B cell (primary cell): Measurements from ENCODE around the gene SH3GL1. TPM values are rescaled to one million over a fixed set of nuclear protein-coding genes. Genes with fewer than 3 reads are reported as not detected.

Experiments
- ATAC-seq: fragments of 200-7000 bp; cut with Tn5 transposase; one replicate; pipeline ENCODE4 v1.10.0; 2021; ENCODE audit warnings: low read depth, mild to moderate bottlenecking, moderate number of reproducible peaks, moderate library complexity
- CTCF ChIA-PET: fragments of 350-600 bp; sonication (Branson Sonifier 250); formaldehyde crosslinking; loops from one replicate; lab custom pipeline; 2021; ENCODE audit warnings: antibody characterized with exemption, inconsistent platforms; lab: Charles Lee
- POLR2A ChIA-PET: fragments of 350-600 bp; sonication (Branson Sonifier 250); formaldehyde crosslinking; loops from one replicate; lab custom pipeline; 2021; ENCODE audit warnings: antibody characterized with exemption; lab: Charles Lee
- DNase-seq: peaks from one replicate; pipeline ENCODE4 v3.0.0; 2013
- H2AFZ ChIP-seq: 2 replicates; pipeline ENCODE4 v1.6.1; 2012; ENCODE audit warnings: mild to moderate bottlenecking, low read depth, low read length; ENCODE audit not compliant: insufficient read depth, poor library complexity, severe bottlenecking
- H3K27ac ChIP-seq, 2 donors: 1 replicate in 1 of 2; 2 replicates in 1 of 2; pipeline ENCODE4 v1.5.1; 2012 to 2013; ENCODE audit warnings: low read length in 2 of 2, mild to moderate bottlenecking in 2 of 2, moderate library complexity in 1 of 2
- H3K27me3 ChIP-seq, 4 experiments: fragments of 200-600 bp in 1 of 4; sonication (generic) in 1 of 4; replicated peaks in 1 of 4; 1 replicate in 2 of 4; 2 replicates in 2 of 4; pipeline versions ENCODE4 v1.6.1 to v1.7.0; 2013 to 2016; ENCODE audit warnings: low read length in 3 of 4, mild to moderate bottlenecking in 2 of 4, mixed read lengths in 1 of 4, moderate library complexity in 1 of 4; ENCODE audit not compliant: insufficient read depth in 4 of 4, control insufficient read depth in 3 of 4; ENCODE audit errors: control extremely low read depth in 1 of 4
- H3K36me3 ChIP-seq, 2 experiments: replicated peaks in 1 of 2; 1 replicate in 1 of 2; 2 replicates in 1 of 2; pipeline versions ENCODE4 v1.6.1 to v1.7.1; 2013; ENCODE audit warnings: low read length in 1 of 2; ENCODE audit not compliant: insufficient read depth in 2 of 2, control insufficient read depth in 1 of 2; ENCODE audit errors: control extremely low read depth in 1 of 2, extremely low read depth in 1 of 2
- H3K4me1 ChIP-seq, 2 donors: fragments of 200-600 bp in 1 of 2; sonication (generic) in 1 of 2; 1 replicate in 1 of 2; 2 replicates in 1 of 2; pipeline versions ENCODE4 v1.5.1 to v1.6.1; 2013 to 2017; ENCODE audit warnings: low read length in 2 of 2; ENCODE audit not compliant: control insufficient read depth in 2 of 2, insufficient read depth in 2 of 2
- H3K4me2 ChIP-seq: replicated peaks from 2 replicates; pipeline ENCODE3; 2012; ENCODE audit warnings: mild to moderate bottlenecking, low read depth, low read length; ENCODE audit not compliant: poor library complexity, severe bottlenecking
- H3K4me3 ChIP-seq, 5 experiments: fragments of 200-600 bp in 1 of 5; sonication (generic) in 1 of 5; 1 replicate in 3 of 5; 2 replicates in 2 of 5; pipeline versions ENCODE4 v1.5.1 to v1.7.0; 2011 to 2016; ENCODE audit warnings: low read length in 4 of 5, mild to moderate bottlenecking in 4 of 5, low read depth in 2 of 5, control low read depth in 1 of 5, moderate library complexity in 1 of 5; ENCODE audit not compliant: insufficient read depth in 1 of 5; ENCODE audit errors: control extremely low read depth in 1 of 5, extremely low read depth in 1 of 5
- H3K79me2 ChIP-seq: fragments of 200-600 bp; sonication (generic); one replicate; pipeline ENCODE4 v1.6.0; 2016; ENCODE audit warnings: low read length; ENCODE audit not compliant: control insufficient read depth, insufficient read depth
- H3K9ac ChIP-seq: fragments of 200-600 bp; sonication (generic); 2 replicates; pipeline ENCODE4 v1.6.1; 2017; ENCODE audit warnings: mild to moderate bottlenecking, low read length, moderate library complexity
- H3K9me3 ChIP-seq, 3 donors: one replicate each; pipeline versions ENCODE4 v1.6.1 to v1.7.1; 2013; ENCODE audit warnings: low read length in 2 of 3; ENCODE audit not compliant: control insufficient read depth in 2 of 3, insufficient read depth in 1 of 3; ENCODE audit errors: control extremely low read depth in 1 of 3
- H4K20me1 ChIP-seq: 2 replicates; pipeline ENCODE4 v1.6.0; 2012; ENCODE audit warnings: mild to moderate bottlenecking, low read length; ENCODE audit not compliant: insufficient read depth, control insufficient read depth, poor library complexity, severe bottlenecking
- H3K27ac Mint-ChIP-seq: one replicate; pipeline ENCODE4 v1.8.0; 2021; ENCODE audit warnings: mixed read lengths
- H3K27me3 Mint-ChIP-seq: one replicate; pipeline ENCODE4 v1.8.0; 2021; ENCODE audit warnings: mixed read lengths
- H3K4me1 Mint-ChIP-seq: one replicate; pipeline ENCODE4 v1.8.0; 2021; ENCODE audit warnings: mixed read lengths
- H3K4me3 Mint-ChIP-seq: one replicate; pipeline ENCODE4 v1.8.0; 2021; ENCODE audit warnings: mixed read lengths
- H3K9me3 Mint-ChIP-seq: one replicate; pipeline ENCODE4 v1.8.0; 2022; ENCODE audit warnings: mixed read lengths; ENCODE audit not compliant: insufficient read depth
- CTCF ChIP-seq: fragments of 200-600 bp; IDR thresholded peaks from one replicate; pipeline ENCODE4 v1.8.0; 2022; ENCODE audit warnings: antibody characterized with exemption, mild to moderate bottlenecking
- EZH2 ChIP-seq: IDR thresholded peaks from 2 replicates; pipeline ENCODE4 v1.6.1; 2012; ENCODE audit warnings: borderline replicate concordance, low read depth, mild to moderate bottlenecking, moderate library complexity, low read length; ENCODE audit not compliant: insufficient read depth, poor library complexity, severe bottlenecking
- WGBS: methylation state at CpG from one replicate; pipeline ENCODE4 v1.1.5; 2013; ENCODE audit warnings: missing lambda C conversion rate; ENCODE audit not compliant: insufficient coverage; 5-methylcytosine and 5-hydroxymethylcytosine counted together
- intact Hi-C: fragments of 100-400 bp; cut with micrococcal nuclease; formaldehyde crosslinking; loops from one replicate; pipeline ENCODE4 v1.10.0; 2022
- polyA plus RNA-seq: library from polyadenylated mRNA; depleted of rRNA; stranded (reverse); fragments of >200 nt; gene quantifications from 2 replicates; pipeline ENCODE4 v1.2.3, GENCODE V29; 2012
- total RNA-seq, 2 donors: library from RNA; stranded (reverse); fragments of 120-200 nt in 1 of 2; gene quantifications; 1 replicate in 1 of 2; 2 replicates in 1 of 2; pipeline versions ENCODE4 v1.2.3 to v1.2.4, GENCODE V29; 2013 to 2022

SH3GL1 gene
- total and polyA plus RNA-seq, 2 donors (not counting 1 experiment from before 2014, with no cell fraction given), result 37.2 to 42.4 TPM

DNA sequence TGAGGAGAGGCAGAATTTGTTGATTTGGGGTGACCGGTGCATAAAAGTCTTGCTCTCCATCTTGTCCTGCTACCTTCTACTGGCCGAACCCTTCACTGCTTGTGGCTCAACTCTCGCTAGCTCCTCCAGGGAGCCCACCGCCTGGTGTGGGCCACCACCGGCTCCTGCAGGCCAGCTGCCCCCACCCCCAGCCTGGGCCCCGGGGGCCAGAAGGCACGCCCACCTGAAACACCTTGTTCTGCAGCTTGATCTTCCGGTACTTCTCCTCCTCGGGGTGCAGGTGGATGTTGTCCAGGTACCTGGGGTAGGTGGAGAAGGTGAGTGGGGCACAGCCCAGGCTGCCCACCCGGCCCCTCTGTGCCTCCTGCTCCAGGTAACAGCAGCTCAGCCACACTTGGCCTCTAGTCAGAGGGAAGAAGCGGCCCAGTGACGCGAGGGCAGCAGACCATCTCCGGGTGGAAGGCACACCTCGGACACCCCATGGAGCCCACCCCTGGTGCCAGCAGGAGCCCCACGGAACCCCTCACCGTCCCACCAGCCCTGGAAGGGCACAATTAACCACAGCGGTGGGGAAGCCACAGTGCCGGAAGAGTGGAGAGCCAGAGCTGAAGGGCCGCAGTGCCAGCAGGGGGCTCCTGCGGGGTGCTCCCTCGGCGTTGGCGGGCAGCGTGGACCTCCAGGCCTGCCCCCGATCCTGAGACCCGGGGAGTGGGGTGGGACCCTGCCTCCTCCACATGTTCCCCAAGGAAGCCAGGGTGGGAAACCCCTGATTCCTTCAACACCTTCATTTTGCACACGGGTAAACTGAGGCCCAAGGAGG lies 47.2 kb upstream of the SH3GL1 start:
- no peaks in the 10 kb centered on the region for H3K9me3 Mint-ChIP-seq
- POLR2A ChIA-PET, result no interaction called here
- CTCF ChIA-PET, result interaction anchor here (0.6 kb wide), 1 partner anchor 219 kb away, joined by 3 read pairs; no protein-coding TSS in a partner anchor

More for the DNA sequence above, 47.2 kb upstream of the SH3GL1 start:
- no peak overlapping the region for H3K9ac ChIP-seq
- TF ChIP-seq CTCF, result no peak
- TF ChIP-seq EZH2, result no peak
- no peaks in the 10 kb centered on the region for H3K79me2 ChIP-seq
- no peak overlapping the region for H3K4me3 ChIP-seq
- WGBS, result 94% methylated on average over 22 of the region's 28 CpGs
- H4K20me1 ChIP-seq, result peaks cover 10% of the 10 kb centered on the region
- DNase-seq, result no peak
- ATAC-seq, result no peak
- no peaks in the 10 kb centered on the region for H3K27me3 Mint-ChIP-seq
- H3K36me3 ChIP-seq, result peaks cover 1 to 68% of the 10 kb centered on the region in 2 experiments
- H3K4me1 Mint-ChIP-seq, result peaks cover 7% of the 10 kb centered on the region
- no peak overlapping the region for H3K27ac ChIP-seq
- H3K27me3 ChIP-seq, result no peaks in the 10 kb centered on the region
- H3K4me1 ChIP-seq, result peaks cover 4% of the 10 kb centered on the region in 2 donors
- H3K4me2 ChIP-seq, result no peak overlapping the region
- H3K27ac Mint-ChIP-seq, result no peak overlapping the region
- intact Hi-C loops, result no loop called here
- H2AFZ ChIP-seq, result no peak overlapping the region
- no peaks in the 10 kb centered on the region for H3K9me3 ChIP-seq
- H3K4me3 Mint-ChIP-seq, result no peak overlapping the region
